GM12891 (cell line): ENCODE results near the gene WNT2B.

Experiments
- POLR2A ChIP-seq: IDR thresholded peaks from 2 replicates; pipeline ENCODE4 v1.6.1; 2011; ENCODE audit warnings: low read depth, low read length, control low read depth
- POLR2AphosphoS5 ChIP-seq: IDR thresholded peaks from 2 replicates; pipeline ENCODE4 v1.6.1; 2011; ENCODE audit warnings: low read depth, low read length, control low read depth
- SPI1 ChIP-seq: IDR thresholded peaks from 2 replicates; pipeline ENCODE4 v1.6.1; 2011; ENCODE audit warnings: low read depth, low read length, control low read depth

GRCh38 chr1:112496290-112496689, 12.5 kb upstream of the WNT2B start:
- TF ChIP-seq POLR2A (no peak), POLR2AphosphoS5 (no peak), SPI1 (no peak)
